Uterus (tissue), 4 donors: ENCODE results near the gene MAML1. TPM values are rescaled to one million over a fixed set of nuclear protein-coding genes. Genes with fewer than 3 reads are reported as not detected.
A peak's percentile ranks its signal among the peaks of the same experiment; 100 is the strongest.

Source experiments
- DNase-seq, 2 donors: peaks; one replicate each; pipeline ENCODE4 v3.0.0-alpha.2; 2019 to 2020
- H3K27ac ChIP-seq, 2 donors: fragments of 200-600 bp; sonication (generic); 1 replicate in 1 of 2; 2 replicates in 1 of 2; pipeline ENCODE4 v1.5.1; 2016 to 2018
- H3K27me3 ChIP-seq, 2 donors: fragments of 200-600 bp; sonication (generic); one replicate each; pipeline ENCODE4 v1.5.1; 2018 to 2019; ENCODE audit warnings: control low read depth in 1 of 2
- H3K36me3 ChIP-seq, 2 donors: fragments of 200-600 bp; sonication (generic); one replicate each; pipeline ENCODE4 v1.5.1; 2019; ENCODE audit warnings: control low read depth in 1 of 2
- H3K4me1 ChIP-seq, 2 donors: fragments of 200-600 bp; sonication (generic); one replicate each; pipeline ENCODE4 v1.5.1; 2018 to 2019; ENCODE audit warnings: control low read depth in 1 of 2
- H3K4me3 ChIP-seq, 2 donors: fragments of 200-600 bp; sonication (generic); 1 replicate in 1 of 2; 2 replicates in 1 of 2; pipeline ENCODE4 v1.5.1; 2018 to 2019; ENCODE audit warnings: mild to moderate bottlenecking in 1 of 2
- H3K9me3 ChIP-seq, 2 donors: fragments of 200-600 bp; sonication (generic); one replicate each; pipeline ENCODE4 v1.5.1; 2019; ENCODE audit warnings: control low read depth in 1 of 2
- POLR2A ChIP-seq, 2 donors: fragments of 450-650 bp; IDR thresholded peaks; one replicate each; pipeline ENCODE4 v1.6.1; 2016; ENCODE audit warnings: antibody characterized with exemption in 2 of 2, mild to moderate bottlenecking in 1 of 2, moderate library complexity in 1 of 2
- intact Hi-C: fragments of 100-400 bp; cut with DNase I; formaldehyde crosslinking; loops from one replicate; pipeline ENCODE4 v1.15.1; 2023; ENCODE audit warnings: low total_unique reads
- total RNA-seq, 4 donors: library from RNA; depleted of rRNA in 3 of 4; stranded (reverse); fragments of >200 nt in 3 of 4; gene quantifications; one replicate each; pipeline versions ENCODE4 v1.1.0 to v1.2.4, GENCODE V29; 2014 to 2023
- TF ChIP-seq, protein P1 (sequence below), 4 experiments: fragments of 200-600 bp in 2 of 4; fragments of 450-650 bp in 2 of 4; sonication (generic) in 2 of 4; IDR thresholded peaks; one replicate each; pipeline ENCODE4 v1.5.1; 2016 to 2019; ENCODE audit warnings: antibody characterized with exemption in 4 of 4, mild to moderate bottlenecking in 2 of 4, moderate library complexity in 1 of 4
- donor health status: DM: yes; HTN: yes; CAD: no.

The MAML1 gene
- total RNA-seq, 4 donors from 2014 or later: 19.7 to 44.1 (median 21.4) TPM

DNA sequence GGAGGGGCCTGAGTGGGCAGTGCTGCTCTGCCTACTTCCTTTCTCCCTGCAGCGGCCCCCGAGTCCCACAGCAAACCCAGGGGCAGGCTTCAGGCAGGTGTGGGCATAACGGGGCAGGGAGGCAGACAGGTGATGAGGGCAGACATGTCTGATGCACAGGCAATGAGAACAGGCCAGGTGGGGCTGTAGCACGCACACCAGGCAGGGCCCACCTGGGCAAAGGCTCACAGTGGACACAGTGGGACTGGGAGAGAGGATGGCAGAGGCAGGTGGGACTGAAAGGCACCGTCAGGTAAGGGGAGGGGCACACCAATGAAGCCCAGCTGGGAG lies 67.0 kb downstream of the MAML1 start:
- H3K27ac ChIP-seq: no peak overlapping the region
- no peak overlapping the region for H3K4me3 ChIP-seq
- TF ChIP-seq, protein P1, sequence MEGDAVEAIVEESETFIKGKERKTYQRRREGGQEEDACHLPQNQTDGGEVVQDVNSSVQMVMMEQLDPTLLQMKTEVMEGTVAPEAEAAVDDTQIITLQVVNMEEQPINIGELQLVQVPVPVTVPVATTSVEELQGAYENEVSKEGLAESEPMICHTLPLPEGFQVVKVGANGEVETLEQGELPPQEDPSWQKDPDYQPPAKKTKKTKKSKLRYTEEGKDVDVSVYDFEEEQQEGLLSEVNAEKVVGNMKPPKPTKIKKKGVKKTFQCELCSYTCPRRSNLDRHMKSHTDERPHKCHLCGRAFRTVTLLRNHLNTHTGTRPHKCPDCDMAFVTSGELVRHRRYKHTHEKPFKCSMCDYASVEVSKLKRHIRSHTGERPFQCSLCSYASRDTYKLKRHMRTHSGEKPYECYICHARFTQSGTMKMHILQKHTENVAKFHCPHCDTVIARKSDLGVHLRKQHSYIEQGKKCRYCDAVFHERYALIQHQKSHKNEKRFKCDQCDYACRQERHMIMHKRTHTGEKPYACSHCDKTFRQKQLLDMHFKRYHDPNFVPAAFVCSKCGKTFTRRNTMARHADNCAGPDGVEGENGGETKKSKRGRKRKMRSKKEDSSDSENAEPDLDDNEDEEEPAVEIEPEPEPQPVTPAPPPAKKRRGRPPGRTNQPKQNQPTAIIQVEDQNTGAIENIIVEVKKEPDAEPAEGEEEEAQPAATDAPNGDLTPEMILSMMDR (IDR thresholded peaks at IDR 0.05): no peak
- TF ChIP-seq POLR2A (IDR thresholded peaks at IDR 0.05): no peak
- no peaks in the 10 kb centered on the region for H3K9me3 ChIP-seq
- no peak for DNase-seq
- intact Hi-C loops: no loop called here
- peaks cover 0 to 11% of the 10 kb centered on the region in 2 donors for H3K4me1 ChIP-seq
- H3K27me3 ChIP-seq: no peaks in the 10 kb centered on the region
- H3K36me3 ChIP-seq: no peaks in the 10 kb centered on the region

DNA sequence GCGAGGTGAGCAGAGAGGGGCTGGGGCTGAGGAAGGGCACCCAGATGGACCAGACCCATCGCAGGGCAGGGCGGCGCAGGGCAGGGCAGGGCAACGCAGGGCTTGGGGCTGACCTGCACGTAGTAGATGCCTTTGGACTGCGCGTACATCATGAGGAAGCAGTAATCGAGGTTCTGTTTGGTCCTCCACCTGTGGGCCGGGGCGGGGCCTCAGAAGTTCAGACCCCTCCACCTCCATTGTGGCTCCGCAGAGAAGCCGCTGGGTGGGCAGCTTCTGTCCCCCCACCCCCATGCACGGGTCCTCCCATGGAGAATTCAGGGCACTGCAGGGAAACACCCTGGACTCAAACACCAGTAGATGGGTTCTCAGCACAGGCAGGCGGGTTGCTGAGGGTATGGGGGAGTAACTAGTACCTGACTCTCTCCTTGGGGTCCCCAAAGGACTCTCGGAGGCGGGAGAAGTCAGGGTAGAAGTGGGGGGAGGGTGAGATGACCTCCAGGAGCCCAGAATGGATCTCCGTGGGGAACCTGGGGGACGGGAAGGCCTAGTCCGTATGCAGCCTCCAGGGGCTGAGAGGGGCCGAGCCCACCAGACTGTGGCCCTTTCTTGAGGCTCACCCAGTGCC lies 67.6 kb downstream of the MAML1 start:
- Histone ChIP-seq H3K9me3 (no peaks in the 10 kb centered on the region), H3K4me3 (no peak overlapping the region), H3K27me3 (no peaks in the 10 kb centered on the region), H3K36me3 (no peaks in the 10 kb centered on the region), H3K27ac (no peak overlapping the region), H3K4me1 (peaks cover 0 to 12% of the 10 kb centered on the region in 2 donors)
- no peak for DNase-seq
- TF ChIP-seq POLR2A (IDR thresholded peaks at IDR 0.05): no peak
- TF ChIP-seq, protein P1 (IDR thresholded peaks at IDR 0.05): no peak
- intact Hi-C loops: no loop called here

DNA sequence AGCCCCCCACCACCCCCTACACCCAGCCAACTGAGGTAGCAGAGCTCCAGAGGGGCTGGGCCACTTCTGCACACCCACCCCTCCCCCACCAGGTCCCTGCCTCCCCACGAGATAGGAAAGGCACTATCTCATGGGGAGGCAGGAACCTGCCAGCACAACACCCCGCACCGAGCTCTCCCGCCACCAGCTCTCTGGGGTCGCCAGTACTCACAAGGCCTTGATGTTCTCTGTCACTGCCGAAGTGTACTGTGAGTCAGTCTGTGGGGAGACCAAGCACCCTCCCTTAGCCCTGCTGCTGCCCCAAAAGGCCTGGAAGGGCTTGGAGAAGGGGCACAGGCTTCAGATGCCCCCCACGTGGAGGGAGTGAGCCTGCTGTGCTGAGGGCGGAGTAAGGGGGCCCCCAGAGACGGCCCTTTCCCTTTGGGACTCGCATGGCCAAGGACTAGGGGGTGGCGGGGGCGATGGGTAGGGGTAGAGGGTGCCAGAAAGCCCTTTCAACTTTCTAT lies 68.1 kb downstream of the MAML1 start:
- Histone ChIP-seq H3K36me3 (no peaks in the 10 kb centered on the region), H3K27ac (no peak overlapping the region), H3K27me3 (no peaks in the 10 kb centered on the region), H3K4me3 (no peak overlapping the region), H3K9me3 (no peaks in the 10 kb centered on the region), H3K4me1 (peaks cover 0 to 6% of the 10 kb centered on the region in 2 donors)
- TF ChIP-seq, protein P1 (IDR thresholded peaks at IDR 0.05): no peak
- no peak for TF ChIP-seq POLR2A (IDR thresholded peaks at IDR 0.05)
- DNase-seq: peak in 1 of 2 donors; percentile 17
- intact Hi-C loops: no loop called here

DNA sequence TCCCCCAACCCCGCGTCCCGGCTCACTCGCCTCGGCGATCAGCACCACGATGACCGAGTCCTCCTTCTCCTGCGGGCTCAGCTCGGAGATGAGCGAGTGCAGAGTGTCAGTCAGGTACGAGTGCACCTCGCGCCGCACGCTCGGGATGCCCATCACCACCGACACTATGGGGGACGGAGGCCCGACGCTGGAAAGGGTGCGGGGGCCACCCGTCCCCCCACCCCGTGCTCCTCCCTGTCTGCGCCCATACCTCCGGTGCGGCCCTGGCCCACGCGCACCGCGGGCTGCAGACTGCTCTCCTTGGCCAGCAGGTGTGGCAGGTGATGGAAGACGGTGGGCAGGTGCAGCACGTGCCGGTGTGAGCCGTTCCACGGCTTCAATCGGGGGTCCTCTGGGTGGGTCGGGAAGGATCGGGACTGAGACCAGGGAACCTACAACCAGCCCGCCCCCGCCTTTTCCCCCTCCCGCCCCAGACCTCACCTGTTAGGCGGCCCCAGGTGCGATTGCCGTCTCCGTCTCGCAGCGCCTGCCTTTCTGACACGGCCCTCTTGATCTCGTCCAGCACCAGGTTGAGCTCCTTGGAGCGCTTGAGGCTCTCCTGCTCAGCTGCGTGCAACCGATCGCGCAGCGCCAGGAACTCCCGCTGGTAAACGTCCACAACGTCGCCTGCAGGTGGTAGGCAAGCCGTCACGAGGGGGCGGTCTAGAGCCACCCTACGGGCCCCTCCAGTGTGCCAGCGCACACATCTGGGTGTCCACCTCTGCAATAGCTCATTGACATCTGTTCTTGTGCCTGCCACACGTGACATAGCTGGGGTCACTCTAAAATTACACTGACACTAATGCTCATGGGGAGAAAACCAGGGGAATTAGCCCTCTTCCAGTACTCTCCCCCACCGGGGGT lies 68.9 kb downstream of the MAML1 start:
- H3K27ac ChIP-seq: no peak overlapping the region
- TF ChIP-seq, protein P1 (IDR thresholded peaks at IDR 0.05): peak; percentile 55 to 73 (median 70)
- no peak for TF ChIP-seq POLR2A (IDR thresholded peaks at IDR 0.05)
- H3K9me3 ChIP-seq: no peaks in the 10 kb centered on the region
- peak; percentile 72 to 75 for DNase-seq
- H3K4me3 ChIP-seq: no peak overlapping the region
- no peaks in the 10 kb centered on the region for H3K36me3 ChIP-seq
- peaks cover 0 to 6% of the 10 kb centered on the region in 2 donors for H3K4me1 ChIP-seq
- H3K27me3 ChIP-seq: no peaks in the 10 kb centered on the region
- intact Hi-C loops: no loop called here
